GM12878 (cell line): ENCODE results near the gene REEP3. TPM values are rescaled to one million over a fixed set of nuclear protein-coding genes. Genes with fewer than 3 reads are reported as not detected.

ENCODE experiments used
- ATAC-seq: fragments of 200-7000 bp; cut with Tn5 transposase; 3 replicates; pipeline ENCODE4 v1.9.1; 2020; ENCODE audit warnings: mild to moderate bottlenecking, moderate library complexity
- BruUV-seq: library from RNA; stranded (reverse); fragments of 400-500 nt; replicated peaks from 2 replicates; lab custom pipeline; 2021; lab: Mats Ljungman, UMichigan
- CTCF ChIA-PET: fragments of 300-600 bp; sonication (Branson Sonifier 250); formaldehyde crosslinking; extraction: SDS; loops from one replicate; lab custom pipeline; 2021; ENCODE audit warnings: inconsistent platforms; lab: Yijun Ruan, JAX
- POLR2A ChIA-PET: fragments of 350-600 bp; formaldehyde crosslinking; extraction: SDS; loops from one replicate; lab custom pipeline; 2021; ENCODE audit warnings: inconsistent platforms; lab: Charles Lee
- RAD21 ChIA-PET: fragments of 300-600 bp; sonication (Branson Sonifier 250); formaldehyde crosslinking; loops from one replicate; lab custom pipeline; 2023; ENCODE audit warnings: antibody characterized with exemption; ENCODE audit not compliant: unreplicated experiment; lab: Charles Lee
- SMC1A ChIA-PET: fragments of 300-600 bp; sonication (Branson Sonifier 250); formaldehyde crosslinking; loops from one replicate; lab custom pipeline; 2023; ENCODE audit not compliant: unreplicated experiment, uncharacterized antibody; lab: Charles Lee
- DNase-seq: peaks from one replicate; pipeline ENCODE4 v3.0.0-alpha.2; 2011; ENCODE audit warnings: low read depth, low spot score
- FAIRE-seq: peaks from 3 replicates; lab custom pipeline; 2011; peaks lifted over from hg19 to GRCh38; lab: Jason Lieb, UNC
- H2AFZ ChIP-seq: 2 replicates; pipeline ENCODE4 v1.6.0; 2011; ENCODE audit warnings: low read depth, low read length, control low read depth; ENCODE audit not compliant: control insufficient read depth
- H3K27ac ChIP-seq: 2 replicates; pipeline ENCODE4 v1.5.1; 2011; ENCODE audit warnings: control low read depth; ENCODE audit not compliant: control insufficient read depth, insufficient read depth
- H3K27me3 ChIP-seq, 2 experiments: replicated peaks in 1 of 2; 2 replicates each; pipeline versions ENCODE4 v1.6.0 to v1.6.1; 2011; ENCODE audit warnings: low read length in 1 of 2; ENCODE audit not compliant: control insufficient read depth in 2 of 2, insufficient read depth in 2 of 2
- H3K36me3 ChIP-seq, 2 experiments: 2 replicates each; pipeline ENCODE4 v1.5.1; 2011; ENCODE audit warnings: low read length in 1 of 2; ENCODE audit not compliant: control insufficient read depth in 2 of 2, insufficient read depth in 2 of 2
- H3K4me1 ChIP-seq: 2 replicates; pipeline ENCODE4 v1.6.1; 2011; ENCODE audit warnings: mild to moderate bottlenecking, low read length, moderate library complexity, mixed read lengths; ENCODE audit not compliant: control insufficient read depth, insufficient read depth
- H3K4me2 ChIP-seq: 2 replicates; pipeline ENCODE4 v1.6.0; 2011; ENCODE audit warnings: control low read depth; ENCODE audit not compliant: control insufficient read depth, insufficient read depth
- H3K4me3 ChIP-seq: fragments of 200-600 bp; sonication (generic); 2 replicates; pipeline ENCODE4 v1.5.1; 2016
- H3K79me2 ChIP-seq: 2 replicates; pipeline ENCODE4 v1.6.0; 2011; ENCODE audit warnings: low read length; ENCODE audit not compliant: control insufficient read depth, insufficient read depth
- H3K9ac ChIP-seq: 2 replicates; pipeline ENCODE4 v1.8.0; 2011; ENCODE audit warnings: low read length, control low read depth, mixed read lengths; ENCODE audit not compliant: control insufficient read depth, insufficient read depth
- H3K9me3 ChIP-seq: replicated peaks from 3 replicates; pipeline ENCODE4 v1.5.1; 2011; ENCODE audit warnings: mild to moderate bottlenecking, low read length; ENCODE audit not compliant: control insufficient read depth, insufficient read depth
- H4K20me1 ChIP-seq: 2 replicates; pipeline ENCODE4 v1.6.0; 2011; ENCODE audit not compliant: control insufficient read depth, insufficient read depth
- BACH1 ChIP-seq: fragments of 450-650 bp; IDR thresholded peaks from 2 replicates; pipeline ENCODE4 v1.6.1; 2017; ENCODE audit warnings: mild to moderate bottlenecking, borderline replicate concordance
- BRCA1 ChIP-seq: IDR thresholded peaks from 2 replicates; pipeline ENCODE4 v1.6.1; 2011; ENCODE audit warnings: low read depth, low read length, improper control_type of control experiment
- CBX3 ChIP-seq: fragments of 200-600 bp; sonication (generic); IDR thresholded peaks from 2 replicates; pipeline ENCODE4 v1.6.1; 2016; ENCODE audit warnings: low read depth, borderline replicate concordance
- CHD4 ChIP-seq: fragments of 200-600 bp; sonication (generic); IDR thresholded peaks from 2 replicates; pipeline ENCODE4 v1.6.1; 2016; ENCODE audit warnings: mild to moderate bottlenecking
- DPF2 ChIP-seq: fragments of 450-650 bp; IDR thresholded peaks from 2 replicates; pipeline ENCODE4 v1.6.1; 2017; ENCODE audit warnings: mild to moderate bottlenecking
- GATAD2B ChIP-seq: fragments of 450-650 bp; conservative IDR thresholded peaks from 2 replicates; pipeline ENCODE4 v1.6.1; 2017; ENCODE audit warnings: low read depth, mild to moderate bottlenecking, moderate library complexity
- NFYB ChIP-seq: IDR thresholded peaks from 2 replicates; pipeline ENCODE4 v1.6.1; 2011; ENCODE audit warnings: low read depth, mild to moderate bottlenecking, low read length, improper control_type of control experiment, moderate library complexity; ENCODE audit not compliant: insufficient read depth
- NR2C1 ChIP-seq: fragments of 450-650 bp; IDR thresholded peaks from 2 replicates; pipeline ENCODE4 v1.6.1; 2017; ENCODE audit warnings: antibody characterized with exemption, mild to moderate bottlenecking, moderate library complexity
- POLR2AphosphoS5 ChIP-seq: IDR thresholded peaks from 2 replicates; pipeline ENCODE4 v1.6.1; 2011; ENCODE audit warnings: mild to moderate bottlenecking, low read length, inconsistent platforms
- RAD51 ChIP-seq: fragments of 450-650 bp; IDR thresholded peaks from 2 replicates; pipeline ENCODE4 v1.6.1; 2016; ENCODE audit warnings: moderate library complexity, mild to moderate bottlenecking, inconsistent platforms
- RCOR1 ChIP-seq: conservative IDR thresholded peaks from 2 replicates; pipeline ENCODE4 v1.6.1; 2012; ENCODE audit warnings: low read depth, low read length, improper control_type of control experiment
- RUNX3 ChIP-seq: IDR thresholded peaks from 2 replicates; pipeline ENCODE4 v1.6.1; 2012; ENCODE audit warnings: low read length, inconsistent platforms
- SIN3A ChIP-seq: IDR thresholded peaks from 2 replicates; pipeline ENCODE4 v1.6.1; 2012; ENCODE audit warnings: low read depth, low read length, improper control_type of control experiment
- SREBF2 ChIP-seq: IDR thresholded peaks from 2 replicates; pipeline ENCODE4 v1.6.1; 2012; ENCODE audit warnings: mild to moderate bottlenecking, low read length
- ZNF622 ChIP-seq: fragments of 450-650 bp; IDR thresholded peaks from 2 replicates; pipeline ENCODE4 v1.6.1; 2017; ENCODE audit warnings: mild to moderate bottlenecking, inconsistent platforms
- WGBS: methylation state at CpG from one replicate; pipeline ENCODE4 v1.1.6; 2016; ENCODE audit warnings: low lambda C conversion rate; ENCODE audit not compliant: insufficient replicate concordance, insufficient coverage; ENCODE audit errors: missing lambda C conversion rate; 5-methylcytosine and 5-hydroxymethylcytosine counted together
- in situ Hi-C: fragments of 300-500 bp; cut with MboI; formaldehyde crosslinking; loops from 9 replicates; pipeline ENCODE4 v1.14.3; 2018; ENCODE audit warnings: mixed read lengths
- intact Hi-C: fragments of 100-400 bp; cut with micrococcal nuclease; formaldehyde crosslinking; loops from one replicate; pipeline ENCODE4 v1.14.2; 2022; ENCODE audit not compliant: unreplicated experiment
- polyA plus RNA-seq, 11 experiments: library from polyadenylated mRNA; depleted of rRNA in 4 of 11; unstranded in 6 of 11; stranded (reverse) in 5 of 11; fragments of >200 nt; fragmentation: Nextera tagmentation in 4 of 11; fragmentation: Illumina TruSeq in 1 of 11; extraction: Ambion mirVana in 4 of 11; extraction: Trizol in 1 of 11; gene quantifications; 1 replicate in 1 of 11; 2 replicates in 10 of 11; pipeline versions ENCODE4 v1.2.1 to v1.2.3, GENCODE V29; 2011 to 2016; ENCODE audit warnings: inconsistent platforms in 2 of 11, missing spikeins in 2 of 11, low read depth in 1 of 11
- total RNA-seq, 4 experiments: library from RNA; depleted of rRNA in 3 of 4; stranded (reverse); fragments of >200 nt in 3 of 4; fragmentation: Illumina TruSeq in 1 of 4; extraction: Trizol in 1 of 4; gene quantifications; 2 replicates each; pipeline versions ENCODE4 v1.2.1 to v1.2.3, GENCODE V29; 2013 to 2021
- TF ChIP-seq, protein P1 (sequence below): fragments of 450-650 bp; IDR thresholded peaks from 2 replicates; pipeline ENCODE4 v1.6.1; 2017; ENCODE audit warnings: mild to moderate bottlenecking, low read depth, inconsistent platforms; ENCODE audit not compliant: poor library complexity, severe bottlenecking

Gene REEP3
- total and polyA plus RNA-seq, 10 of the 15 experiments (the other 5 are each of a cell fraction or from before 2014, with no cell fraction given), result 4.9 to 25.9 (median 16.2) TPM

DNA sequence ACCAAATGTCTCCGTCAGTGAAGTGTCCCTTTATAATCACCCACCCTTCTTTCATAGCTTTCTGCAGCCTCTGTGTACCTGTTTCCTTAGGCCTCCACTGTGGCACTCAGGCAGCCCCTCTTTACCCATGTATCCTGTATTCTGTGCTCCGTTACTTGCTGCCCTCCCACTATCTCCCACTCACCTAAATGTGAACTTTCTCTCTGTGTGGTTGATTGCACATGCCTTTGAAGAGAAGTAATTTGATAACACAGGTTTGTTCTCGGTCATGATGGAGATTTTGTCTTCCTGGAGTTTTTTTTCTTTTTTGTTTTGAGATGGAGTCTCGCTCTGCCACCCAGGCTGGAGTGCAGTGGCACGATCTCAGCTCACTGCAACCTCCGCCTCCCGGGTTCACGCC, 61.5 kb downstream of the REEP3 start:
- SMC1A ChIA-PET, result no interaction called here
- DNase-seq (no peak), ATAC-seq (no peak)

More for the DNA sequence above, 61.5 kb downstream of the REEP3 start:
- H3K9me3 ChIP-seq, result no peaks in the 10 kb centered on the region
- no peaks in the 10 kb centered on the region for H3K4me1 ChIP-seq
- 93% methylated on average over 8 of the region's 8 CpGs for WGBS
- intact Hi-C loops (no loop called here), in situ Hi-C loops (no loop called here)
- POLR2A ChIA-PET, result no interaction called here
- H3K27ac ChIP-seq, result no peak overlapping the region
- CTCF ChIA-PET, result interaction anchor here (1.4 kb wide), 1 partner anchor 138 kb away, joined by 4 read pairs; no protein-coding TSS in a partner anchor
- H3K36me3 ChIP-seq, result no peaks in the 10 kb centered on the region
- no peak overlapping the region for H3K4me3 ChIP-seq
- no peaks in the 10 kb centered on the region for H3K27me3 ChIP-seq
- H3K4me2 ChIP-seq, result no peak overlapping the region
- FAIRE-seq, result no peak
- RAD21 ChIA-PET, result interaction anchor here (2.1 kb wide), 1 partner anchor 138 kb away, joined by 5 read pairs; no protein-coding TSS in a partner anchor
- no peak for TF ChIP-seq SREBF2
- TF ChIP-seq DPF2, result no peak
- no peak for TF ChIP-seq CHD4
- no peak for TF ChIP-seq CBX3
- TF ChIP-seq RCOR1, result no peak
- TF ChIP-seq POLR2AphosphoS5, result no peak
- TF ChIP-seq ZNF622, result no peak
- TF ChIP-seq RAD51, result no peak
- no peak for TF ChIP-seq BACH1
- TF ChIP-seq NR2C1, result no peak
- TF ChIP-seq, protein P1, sequence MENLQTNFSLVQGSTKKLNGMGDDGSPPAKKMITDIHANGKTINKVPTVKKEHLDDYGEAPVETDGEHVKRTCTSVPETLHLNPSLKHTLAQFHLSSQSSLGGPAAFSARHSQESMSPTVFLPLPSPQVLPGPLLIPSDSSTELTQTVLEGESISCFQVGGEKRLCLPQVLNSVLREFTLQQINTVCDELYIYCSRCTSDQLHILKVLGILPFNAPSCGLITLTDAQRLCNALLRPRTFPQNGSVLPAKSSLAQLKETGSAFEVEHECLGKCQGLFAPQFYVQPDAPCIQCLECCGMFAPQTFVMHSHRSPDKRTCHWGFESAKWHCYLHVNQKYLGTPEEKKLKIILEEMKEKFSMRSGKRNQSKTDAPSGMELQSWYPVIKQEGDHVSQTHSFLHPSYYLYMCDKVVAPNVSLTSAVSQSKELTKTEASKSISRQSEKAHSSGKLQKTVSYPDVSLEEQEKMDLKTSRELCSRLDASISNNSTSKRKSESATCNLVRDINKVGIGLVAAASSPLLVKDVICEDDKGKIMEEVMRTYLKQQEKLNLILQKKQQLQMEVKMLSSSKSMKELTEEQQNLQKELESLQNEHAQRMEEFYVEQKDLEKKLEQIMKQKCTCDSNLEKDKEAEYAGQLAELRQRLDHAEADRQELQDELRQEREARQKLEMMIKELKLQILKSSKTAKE, result no peak
- no peak for TF ChIP-seq GATAD2B
- TF ChIP-seq RUNX3, result no peak
- TF ChIP-seq NFYB, result no peak
- TF ChIP-seq SIN3A, result no peak
- TF ChIP-seq BRCA1, result no peak
- no peak overlapping the region for H3K9ac ChIP-seq
- no TSS peak for BruUV-seq
- no peak overlapping the region for H2AFZ ChIP-seq
- H3K79me2 ChIP-seq, result no peaks in the 10 kb centered on the region
- no peaks in the 10 kb centered on the region for H4K20me1 ChIP-seq
